Stimulated activated CD8-positive, alpha-beta memory T cell treated with anti-CD3 and anti-CD28 coated beads, Interleukin-4, amount 100 ng/mL, for 1 hour (primary cell): ENCODE results near the gene CLPSL2.
"Not testable (repeated sequence)": the region's sequence is repeated elsewhere in the genome, so short reads cannot be mapped to it uniquely, and the experiment has no call there.

Experiments
- DNase-seq, 2 donors: peaks; one replicate each; pipeline ENCODE4 v3.0.0-alpha.2; 2020; ENCODE audit warnings: low read depth in 2 of 2, low spot score in 1 of 2

The CLPSL2 gene, protein sequence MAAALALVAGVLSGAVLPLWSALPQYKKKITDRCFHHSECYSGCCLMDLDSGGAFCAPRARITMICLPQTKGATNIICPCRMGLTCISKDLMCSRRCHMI

DNA sequence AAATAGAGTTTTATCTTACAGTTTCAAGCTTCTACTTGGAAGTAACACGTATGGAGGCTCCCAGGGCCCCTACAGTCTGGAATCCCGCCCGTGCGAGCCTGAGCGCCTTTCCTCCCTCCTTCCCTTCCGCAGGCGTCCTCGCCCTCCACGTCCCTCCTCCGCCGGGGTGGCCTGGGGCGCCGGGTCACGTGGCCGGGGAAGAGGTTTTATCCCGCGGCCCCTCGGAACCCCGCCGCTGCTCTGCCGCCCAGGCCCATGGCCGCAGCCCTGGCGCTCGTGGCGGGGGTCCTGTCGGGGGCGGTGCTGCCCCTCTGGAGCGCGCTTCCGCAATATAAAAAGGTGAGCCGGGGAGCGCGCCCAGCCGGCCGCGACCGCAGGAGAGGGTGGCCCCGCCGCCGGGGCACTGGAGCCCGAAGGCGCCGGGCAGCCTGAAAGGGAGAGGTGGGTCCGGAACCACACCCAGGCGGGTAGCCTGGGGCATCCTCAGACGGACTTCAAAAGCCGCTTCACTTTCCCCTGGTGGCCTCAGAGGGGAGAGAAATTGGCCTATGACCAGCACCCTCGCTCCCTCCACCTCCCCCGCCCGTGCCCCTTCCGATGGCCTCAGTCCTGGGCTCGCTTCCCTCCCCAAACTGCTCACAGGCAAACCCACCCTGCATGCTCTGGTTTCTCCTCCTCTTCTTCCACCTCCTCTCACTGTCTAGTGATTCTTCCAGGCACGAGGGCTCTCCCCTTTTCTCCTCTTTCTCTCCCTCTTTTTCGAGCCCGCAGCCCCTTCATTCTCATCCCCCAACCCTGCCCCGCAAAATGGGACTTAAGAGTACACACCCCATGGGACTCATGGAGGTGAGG lies at the start of gene CLPSL2:
TSS of gene CLPSL2 (plus strand) at position 235 of the 852 bp plus-strand sequence. CDS start at position 256, 21 bp downstream.
- DNase-seq = no peak

DNA sequence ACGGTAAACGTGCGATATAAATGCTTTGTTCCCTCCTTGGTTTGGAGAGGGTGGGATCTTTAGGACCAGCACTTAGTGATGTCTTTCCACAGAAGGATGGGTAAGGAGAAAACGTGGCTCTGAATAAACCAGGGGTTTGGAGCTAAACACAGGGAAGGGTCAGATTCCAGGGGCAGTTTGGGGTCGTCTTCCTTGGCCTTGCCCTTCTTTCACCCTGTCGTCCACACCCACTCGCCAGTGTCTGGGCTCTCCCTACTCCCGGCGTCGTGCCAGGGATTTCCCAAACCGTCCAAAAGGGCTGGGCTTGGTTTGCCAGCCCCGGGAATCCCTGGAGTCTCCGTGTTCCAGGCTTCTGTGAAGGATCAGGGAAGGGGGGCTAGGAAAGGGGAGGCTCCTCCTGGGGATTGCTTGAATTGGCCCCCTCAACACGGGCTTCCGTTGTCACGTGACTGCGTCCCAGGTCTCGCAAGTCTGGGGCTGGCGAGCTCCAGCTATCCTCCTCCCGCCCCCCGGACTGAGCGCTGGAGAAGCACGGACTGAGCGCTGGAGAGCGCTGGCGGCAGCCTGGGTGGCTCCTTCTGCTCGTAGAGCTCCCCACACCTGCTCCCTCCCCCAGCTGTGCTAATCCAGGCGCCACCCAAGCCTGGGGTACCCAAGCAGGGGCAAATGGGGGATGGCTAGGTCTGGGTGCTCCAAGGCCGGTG lies 49.0 kb upstream of the CLPSL2 start:
- no peak for DNase-seq

DNA sequence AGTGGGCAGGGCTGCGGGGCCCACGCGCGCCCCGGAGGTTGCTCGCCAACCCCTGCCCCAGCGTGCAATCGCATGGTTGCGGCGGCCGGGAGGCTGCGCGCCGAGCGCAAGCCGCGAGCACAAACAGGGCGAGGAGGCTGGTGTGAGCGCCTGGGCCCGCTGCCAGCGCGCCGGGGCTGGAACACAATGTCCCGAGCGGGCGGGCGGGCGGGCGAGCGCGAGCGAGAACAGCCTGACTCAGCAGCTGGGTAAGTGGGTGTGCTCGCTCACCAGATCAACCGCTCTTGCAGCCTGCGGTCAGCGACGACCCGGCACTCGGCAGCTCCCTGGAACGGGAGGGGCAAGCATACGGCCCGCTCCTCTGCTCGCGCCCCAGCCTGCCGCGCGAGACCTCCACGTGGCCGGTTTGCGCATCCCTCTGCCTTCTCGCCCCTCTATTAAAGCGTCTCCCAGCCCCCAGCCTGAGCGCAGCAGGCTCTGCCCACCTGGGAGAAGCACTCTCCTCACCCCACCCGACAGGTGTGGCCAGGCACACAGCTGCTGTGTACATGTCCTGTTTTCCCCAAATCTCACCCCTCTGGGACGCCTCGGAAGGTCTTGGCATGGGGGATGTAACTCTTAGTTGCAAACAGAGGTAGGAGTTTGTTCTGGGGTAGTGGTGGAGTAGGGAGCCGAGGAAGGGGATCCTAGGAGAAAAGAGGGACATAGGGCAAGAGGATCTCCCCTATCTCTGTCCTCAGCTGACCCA lies 48.3 kb upstream of the CLPSL2 start:
- peak; percentile 66 to 77 for DNase-seq

DNA sequence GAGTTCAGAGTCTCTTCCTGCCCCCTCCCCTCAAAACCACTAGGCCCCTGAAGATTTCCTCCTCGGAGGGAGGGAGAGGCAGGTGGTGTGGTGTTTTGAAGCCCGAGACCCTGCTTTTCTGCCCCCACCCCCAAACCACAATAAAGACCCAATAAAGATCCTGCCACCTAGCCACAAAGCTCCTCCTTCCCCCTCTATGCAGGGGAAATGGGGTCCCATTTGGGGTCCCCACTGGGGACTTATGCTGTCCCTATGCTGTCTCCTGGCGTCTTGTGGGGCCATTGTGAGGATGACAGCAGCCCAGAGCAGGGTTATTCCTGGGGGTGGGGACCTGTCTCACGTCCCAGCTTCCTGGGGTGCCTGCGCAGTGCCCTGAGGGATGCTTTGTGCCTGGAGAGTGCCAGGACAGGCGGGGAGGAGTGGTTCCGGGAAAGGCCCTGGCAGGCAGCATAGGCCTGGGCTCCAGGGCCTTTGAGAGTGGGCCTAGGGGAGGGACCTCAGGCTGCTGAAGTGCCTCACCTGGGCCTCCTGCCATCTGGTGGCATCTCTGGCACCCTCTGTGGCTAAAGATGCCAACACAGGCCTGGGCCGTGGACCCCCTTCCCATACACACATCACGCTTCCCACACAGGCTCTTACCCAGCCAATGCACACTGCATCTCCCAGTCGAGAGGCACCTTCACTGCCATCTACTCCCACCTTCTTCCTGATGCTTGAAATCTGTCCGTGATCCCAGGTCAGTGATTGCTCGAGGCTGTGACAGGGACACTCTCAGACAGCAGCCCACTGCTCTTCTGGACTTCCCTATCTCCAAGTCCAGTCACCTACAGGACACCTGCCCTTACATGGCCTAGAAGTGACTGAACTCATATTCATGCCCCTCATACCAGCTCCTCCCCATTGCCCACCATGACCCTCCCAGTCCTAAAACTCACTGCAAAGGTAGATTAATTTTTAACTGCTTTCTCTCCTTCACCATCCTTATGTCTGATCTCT lies 47.4 kb upstream of the CLPSL2 start:
- DNase-seq = no peak

DNA sequence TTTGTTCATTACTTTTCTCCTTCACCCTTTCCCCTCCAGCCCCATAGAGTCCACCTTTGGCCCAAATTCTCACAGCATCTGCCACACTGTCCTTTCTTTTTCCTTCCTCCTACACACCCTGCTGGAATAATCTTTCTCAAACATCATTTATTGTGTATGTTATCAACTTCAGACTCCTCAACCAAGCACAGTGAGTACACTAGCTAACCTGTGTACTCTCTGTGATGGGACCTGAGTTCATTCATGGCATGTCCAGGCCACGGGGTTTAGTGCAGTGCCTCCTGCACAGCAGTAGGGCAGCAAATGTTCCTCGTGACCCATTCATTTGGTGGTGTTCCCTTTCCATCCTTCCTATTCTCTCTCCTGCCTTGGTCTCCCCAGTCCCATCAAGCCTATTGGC lies 46.7 kb upstream of the CLPSL2 start:
- DNase-seq = no peak

DNA sequence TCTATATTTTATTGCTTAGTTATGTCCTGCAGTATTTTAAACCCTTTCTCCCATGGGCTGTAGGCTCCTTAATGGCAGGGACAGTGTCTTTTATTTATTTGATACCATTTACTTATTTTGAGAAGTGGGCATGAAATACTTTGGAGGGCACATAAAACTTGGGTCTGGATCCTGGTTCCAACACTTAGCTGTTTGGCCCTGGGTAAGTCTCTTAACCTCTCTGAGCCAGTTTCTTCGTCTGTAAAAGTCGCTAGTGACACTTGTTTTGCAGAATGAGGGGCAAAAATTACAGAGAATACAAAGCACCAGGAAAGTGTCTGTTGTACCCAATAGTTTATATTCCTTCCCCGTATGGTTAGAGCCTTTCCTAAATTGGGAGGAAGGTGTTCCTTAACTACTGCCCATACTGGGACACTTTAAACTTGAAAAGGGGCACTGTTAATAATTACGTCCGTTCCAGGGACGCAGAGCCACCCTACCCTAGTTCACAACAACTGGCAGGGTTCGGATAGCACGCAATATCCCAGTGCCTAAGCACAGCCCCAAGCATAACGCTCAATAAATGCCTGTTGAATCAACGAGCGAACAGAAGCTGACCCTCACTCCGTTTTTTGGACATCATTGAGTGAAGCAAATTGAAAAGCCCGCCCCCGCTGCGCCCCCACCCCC lies 45.5 kb upstream of the CLPSL2 start:
- no peak for DNase-seq

DNA sequence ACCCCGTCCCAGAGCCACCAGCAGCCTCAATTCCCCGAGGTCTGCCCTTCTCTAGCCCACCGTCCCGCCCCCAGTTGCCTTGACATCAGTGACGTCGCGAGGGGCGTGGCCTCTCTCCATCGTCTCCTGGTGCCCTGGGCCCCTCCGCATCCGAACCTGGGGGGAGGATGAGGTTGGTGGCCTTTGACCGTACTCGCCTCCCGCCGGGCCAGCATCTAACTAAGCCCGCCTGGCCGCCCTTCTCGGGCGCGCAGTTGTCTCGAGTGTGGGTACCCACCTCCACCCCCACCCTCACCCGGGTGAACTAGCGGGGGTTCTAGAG lies 45.0 kb upstream of the CLPSL2 start:
- peak; percentile 91 to 93 for DNase-seq

DNA sequence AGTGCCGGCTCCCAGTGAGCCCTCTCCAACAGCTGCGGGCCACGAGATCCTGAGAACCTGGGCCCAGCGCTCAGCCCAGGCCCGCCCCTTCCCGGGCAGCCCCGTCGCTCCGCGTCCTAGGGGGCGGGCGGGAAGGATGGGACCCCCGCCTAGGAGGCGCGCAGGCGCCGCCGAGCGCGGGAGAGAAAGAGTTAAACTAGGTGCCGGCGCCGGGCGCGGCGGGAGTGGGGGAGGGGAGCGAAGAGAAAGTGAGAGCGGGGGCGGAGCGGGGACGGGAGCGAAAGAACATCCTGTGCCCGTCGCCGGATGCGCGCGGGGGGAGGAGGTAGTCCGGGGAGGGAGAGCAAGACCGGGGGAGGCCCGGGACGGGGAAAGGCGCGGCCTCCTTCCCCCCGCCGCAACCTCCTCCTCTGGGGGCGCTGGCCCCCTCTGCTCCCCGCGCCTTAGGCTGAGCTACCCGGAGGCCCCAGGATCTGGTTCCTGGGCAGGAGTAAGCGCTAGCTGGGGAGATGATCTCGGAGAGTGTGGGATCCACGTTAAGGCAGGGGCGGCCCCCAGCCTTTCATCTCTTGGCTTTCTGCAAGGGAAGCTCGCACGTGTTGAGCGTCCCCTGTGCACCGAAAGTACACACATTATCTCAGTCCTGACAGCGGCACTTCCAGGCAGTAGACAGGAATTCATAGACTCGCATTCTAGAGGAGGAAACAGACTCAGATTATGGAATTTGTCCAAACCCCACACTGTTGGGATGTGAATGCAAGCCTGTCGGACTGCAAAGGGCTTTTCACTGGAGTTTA lies 44.5 kb upstream of the CLPSL2 start:
- peak; percentile 86 to 89 for DNase-seq

DNA sequence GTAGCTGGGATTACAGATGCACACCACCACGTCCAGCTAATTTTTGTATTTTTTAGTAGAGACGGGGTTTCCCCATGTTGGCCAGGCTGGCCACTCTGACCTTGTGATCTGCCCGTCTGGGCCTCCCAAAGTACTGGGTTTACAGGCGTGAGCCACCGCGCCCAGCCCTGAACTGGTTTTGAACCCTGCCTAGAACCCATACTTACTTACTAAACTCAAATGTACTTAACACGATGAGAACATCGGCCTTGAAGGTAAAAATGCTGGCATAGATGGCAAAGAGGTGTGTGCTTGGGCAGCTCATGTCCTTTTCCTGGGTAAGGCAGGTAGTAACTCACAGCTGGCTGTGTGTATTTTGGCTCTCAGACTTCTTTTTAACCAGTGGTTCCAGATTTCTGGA lies 42.8 kb upstream of the CLPSL2 start:
- no peak for DNase-seq

DNA sequence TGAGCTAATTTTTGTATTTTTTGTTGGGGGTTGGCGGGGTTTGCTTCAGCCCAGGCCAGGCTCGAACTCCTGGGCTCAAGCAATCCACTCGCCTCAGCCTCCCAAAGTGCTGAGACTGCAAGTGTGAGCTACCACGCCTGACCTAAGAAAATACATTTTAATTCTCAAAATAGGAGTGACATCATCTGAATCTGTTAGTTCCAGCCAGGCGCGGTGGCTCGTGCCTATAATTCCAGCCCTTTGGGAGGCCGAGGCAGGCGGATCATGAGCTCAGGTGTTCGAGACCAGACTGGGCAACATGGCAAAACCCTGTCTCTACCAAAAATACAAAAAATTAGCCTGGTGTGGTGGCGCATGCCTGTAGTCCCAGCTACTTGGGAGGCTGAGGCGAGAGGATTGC lies 42.1 kb upstream of the CLPSL2 start:
- DNase-seq = not testable (repeated sequence)

DNA sequence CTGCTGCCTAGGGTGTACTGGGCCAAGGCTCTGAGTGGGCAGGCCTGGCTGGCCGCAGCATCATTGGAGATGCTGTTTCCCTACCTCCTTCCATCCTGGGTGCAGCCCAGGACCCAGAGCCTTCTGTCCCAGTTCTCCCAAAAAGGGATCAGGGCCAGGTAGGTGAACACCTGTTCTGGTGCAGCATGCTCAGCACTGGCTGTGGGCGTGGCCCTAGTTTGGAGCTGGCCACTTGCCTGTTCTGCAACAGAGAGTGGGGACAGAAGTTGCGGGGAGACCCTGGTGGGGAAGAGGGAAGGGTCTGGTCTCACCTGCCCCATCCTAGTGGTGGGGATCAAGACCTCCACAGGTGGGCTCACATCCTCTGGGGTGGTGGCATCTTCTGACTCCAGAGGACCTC lies 40.9 kb upstream of the CLPSL2 start:
- no peak for DNase-seq

DNA sequence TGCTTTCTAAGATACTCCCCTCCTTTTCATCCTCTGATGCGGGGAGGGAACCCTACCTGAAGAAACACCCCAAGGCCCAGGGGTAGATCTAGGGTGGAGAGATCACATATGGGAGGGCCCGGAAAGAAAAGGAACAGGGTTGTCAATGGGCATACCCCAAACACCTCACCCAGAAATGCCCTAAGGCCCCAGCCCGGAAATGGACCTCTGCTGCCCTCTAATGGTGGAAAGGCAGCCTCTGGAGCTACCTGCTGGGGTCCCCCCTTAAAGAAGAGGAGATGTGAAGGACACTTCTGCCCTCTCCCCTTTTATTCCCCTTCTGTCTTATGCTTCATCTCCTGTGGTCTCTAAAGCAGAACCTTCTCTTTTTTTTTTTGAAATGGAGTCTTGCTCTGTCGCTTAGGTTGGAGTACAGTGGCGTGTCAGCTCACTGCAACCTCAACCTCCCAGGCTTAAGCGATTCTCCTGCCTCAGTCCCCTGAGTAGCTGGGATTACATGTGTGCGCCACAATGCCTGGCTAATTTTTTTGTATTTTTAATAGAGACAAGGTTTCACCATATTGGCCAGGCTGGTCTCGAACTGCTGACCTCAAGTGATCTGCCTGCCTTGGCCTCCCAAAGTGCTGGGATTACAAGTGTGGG lies 40.0 kb upstream of the CLPSL2 start:
- DNase-seq = peak; percentile 70 to 82

DNA sequence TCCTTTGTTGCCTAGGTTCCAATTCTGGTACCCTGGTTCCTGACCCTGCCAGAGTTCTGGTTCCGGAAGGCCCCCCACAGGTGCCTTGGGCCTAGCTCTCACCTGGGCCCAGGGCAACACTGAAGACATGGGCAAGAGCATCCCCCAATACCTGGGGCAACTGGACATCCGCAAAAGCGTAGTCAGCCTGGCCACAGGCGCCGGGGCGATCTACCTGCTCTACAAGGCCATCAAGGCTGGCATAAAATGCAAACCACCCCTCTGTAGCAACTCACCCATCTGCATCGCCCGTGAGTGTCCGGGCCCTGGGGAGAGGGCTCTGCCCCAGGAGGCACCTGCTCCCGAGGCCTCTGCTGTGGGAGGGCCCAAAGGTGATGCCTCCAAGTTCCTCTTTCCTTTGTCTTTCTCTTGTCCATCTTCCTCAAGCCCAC lies 39.4 kb upstream of the CLPSL2 start, which contains the start of gene ARMC12:
TSS of gene ARMC12 (plus strand) at position 51 of the 431 bp plus-strand sequence. CDS start at position 128, 77 bp downstream.
- DNase-seq = no peak

DNA sequence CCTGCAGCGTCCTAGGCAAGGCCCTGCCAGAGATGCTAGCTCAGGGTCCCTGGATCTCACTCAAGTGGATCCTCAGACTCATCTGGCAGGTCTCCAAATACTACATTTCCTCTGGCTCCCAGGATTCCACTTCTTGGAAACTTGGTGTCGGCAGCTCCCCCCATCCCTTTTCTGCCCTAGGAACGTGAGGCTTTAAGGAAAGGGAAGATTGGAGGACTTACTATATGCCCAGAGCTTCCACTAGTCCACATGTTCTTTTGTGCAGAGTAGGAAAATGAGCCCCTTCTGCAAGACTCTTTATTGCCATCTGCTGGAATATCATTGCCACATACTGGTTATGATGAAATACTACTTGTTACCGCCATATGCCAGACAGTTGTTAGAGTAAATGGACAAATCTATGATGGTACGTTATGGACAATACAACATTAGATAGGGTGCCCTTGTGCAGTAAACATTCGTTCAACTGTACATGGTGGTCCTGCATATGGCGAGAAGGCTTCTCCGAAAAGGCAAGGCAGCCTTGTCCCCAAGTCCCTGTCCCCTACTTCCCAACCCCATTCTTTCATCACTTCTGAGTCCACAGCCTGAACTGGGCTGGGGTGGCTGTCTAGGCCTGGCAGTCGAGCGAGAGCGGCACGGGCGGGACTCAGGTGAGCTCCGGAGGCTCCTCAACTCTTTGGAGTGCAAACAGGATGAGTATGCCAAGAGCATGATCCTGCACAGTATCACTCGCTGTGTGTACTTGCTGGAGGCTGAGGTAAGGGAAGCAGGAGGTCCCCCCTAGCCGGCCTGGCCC lies 38.8 kb upstream of the CLPSL2 start:
- DNase-seq = no peak

DNA sequence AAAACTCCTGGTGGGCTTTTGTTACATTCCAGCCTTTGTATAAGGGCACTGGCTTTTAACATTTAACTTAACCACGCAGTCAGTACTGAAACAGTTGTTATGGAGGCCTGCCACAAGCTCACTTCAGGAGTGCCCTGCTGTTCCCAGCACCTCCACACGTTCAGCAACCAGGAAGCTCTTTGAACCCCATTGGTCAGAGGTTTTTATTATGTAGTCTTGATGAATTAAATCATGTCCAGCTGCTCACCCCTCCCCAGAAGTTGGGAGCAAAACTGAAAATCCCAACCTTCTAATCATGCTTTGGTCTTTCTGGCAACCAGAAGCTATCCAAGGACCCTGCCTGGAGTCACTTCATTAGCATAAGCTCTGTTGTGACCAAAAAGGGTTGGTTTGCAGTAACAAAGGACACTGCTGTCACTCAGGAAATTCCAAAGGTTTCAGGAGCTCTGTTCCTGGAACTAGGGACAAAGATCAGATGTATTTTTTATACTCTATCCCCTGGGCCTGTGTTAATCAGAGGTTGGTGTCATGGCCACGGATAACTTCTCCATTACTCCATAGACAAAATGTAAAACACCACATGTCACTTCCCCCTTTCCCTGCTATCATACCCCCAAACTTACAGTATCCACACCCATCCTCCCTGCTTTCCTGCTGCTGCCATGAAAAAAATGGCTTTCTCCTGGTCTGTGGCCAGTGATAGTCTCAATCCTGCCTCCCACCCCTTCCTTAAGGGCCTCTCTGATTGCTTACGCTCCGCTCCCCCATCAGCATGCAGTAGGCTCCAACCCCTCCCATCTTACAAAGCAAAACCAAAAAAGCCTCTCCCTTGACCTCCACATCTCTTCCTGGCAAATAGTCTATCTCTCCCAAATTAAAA lies 36.5 kb upstream of the CLPSL2 start:
- no peak for DNase-seq

DNA sequence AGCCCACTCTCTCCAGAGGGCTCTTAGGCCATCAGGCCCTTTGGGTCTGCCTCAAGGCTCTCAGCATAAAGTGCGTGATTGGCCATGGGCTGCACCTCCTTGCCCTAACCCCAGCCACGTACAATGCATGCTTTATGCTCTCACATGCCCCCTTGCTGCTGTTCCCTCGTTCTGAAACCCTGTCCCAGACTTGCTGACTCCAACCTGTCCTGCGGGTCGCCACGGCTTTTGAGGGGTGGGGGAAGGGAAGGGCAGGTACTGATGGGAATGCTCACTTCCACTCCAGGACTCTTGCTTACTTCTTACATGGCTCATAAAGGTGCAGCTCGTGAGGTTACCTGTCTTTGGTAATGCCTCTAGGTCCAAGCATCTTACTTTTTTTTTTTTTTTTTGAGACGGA lies 33.6 kb upstream of the CLPSL2 start:
- DNase-seq = no peak

DNA sequence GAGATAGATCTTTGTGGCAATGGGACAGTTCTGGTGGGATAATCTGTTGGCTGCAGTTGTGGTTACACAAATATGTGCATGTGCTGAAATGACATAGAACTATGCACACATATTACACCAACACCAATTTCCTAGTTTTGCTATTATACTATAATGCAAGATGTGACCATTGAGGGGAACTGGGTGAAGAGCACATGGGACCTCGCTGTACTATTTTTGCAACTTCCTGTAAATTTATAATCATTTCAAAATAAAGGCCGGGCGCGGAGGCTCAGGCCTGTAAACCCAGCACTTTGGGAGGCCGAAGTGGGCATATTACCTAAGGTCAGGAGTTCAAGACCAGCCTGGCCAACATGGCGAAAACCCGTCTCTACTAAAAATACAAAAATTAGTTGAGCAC lies 30.9 kb upstream of the CLPSL2 start:
- no peak for DNase-seq
